Liver (tissue), 9 donors: ENCODE measurements around the gene CUX1. TPM values are rescaled to one million over a fixed set of nuclear protein-coding genes. Genes with fewer than 3 reads are reported as not detected.

Experiments used
- DNase-seq: peaks from one replicate; pipeline ENCODE4 v3.0.0-alpha.2; 2017; ENCODE audit warnings: low spot score
- H3K27ac ChIP-seq, 2 donors: one replicate each; pipeline ENCODE4 v1.7.0; 2013; ENCODE audit warnings: inconsistent platforms in 2 of 2, low read length in 2 of 2, control low read depth in 1 of 2, low read depth in 1 of 2, mild to moderate bottlenecking in 1 of 2
- H3K27me3 ChIP-seq, 4 donors: one replicate each; pipeline versions ENCODE4 v1.6.1 to v1.7.0; 2013; ENCODE audit warnings: low read length in 3 of 4, inconsistent platforms in 1 of 4, mild to moderate bottlenecking in 1 of 4, moderate library complexity in 1 of 4; ENCODE audit not compliant: control insufficient read depth in 4 of 4, insufficient read depth in 4 of 4
- H3K36me3 ChIP-seq, 4 donors: one replicate each; pipeline versions ENCODE4 v1.6.1 to v1.7.0; 2013; ENCODE audit warnings: low read length in 3 of 4, mild to moderate bottlenecking in 3 of 4, low read depth in 1 of 4, moderate library complexity in 1 of 4; ENCODE audit not compliant: control insufficient read depth in 4 of 4, insufficient read depth in 3 of 4
- H3K4me1 ChIP-seq, 4 donors: one replicate each; pipeline versions ENCODE4 v1.6.1 to v1.7.0; 2013; ENCODE audit warnings: low read length in 3 of 4, mild to moderate bottlenecking in 3 of 4, moderate library complexity in 1 of 4; ENCODE audit not compliant: control insufficient read depth in 4 of 4, insufficient read depth in 4 of 4
- H3K4me3 ChIP-seq, 3 donors: one replicate each; pipeline versions ENCODE4 v1.6.1 to v1.7.0; 2013; ENCODE audit warnings: low read length in 3 of 3, control low read depth in 1 of 3, low read depth in 1 of 3, mild to moderate bottlenecking in 1 of 3
- H3K9ac ChIP-seq, 2 donors: one replicate each; pipeline ENCODE4 v1.7.0; 2013; ENCODE audit warnings: low read length in 2 of 2, mild to moderate bottlenecking in 2 of 2, moderate library complexity in 2 of 2, control low read depth in 1 of 2, low read depth in 1 of 2
- H3K9me3 ChIP-seq, 4 donors: one replicate each; pipeline versions ENCODE4 v1.6.1 to v1.7.0; 2013; ENCODE audit warnings: low read length in 3 of 4; ENCODE audit not compliant: control insufficient read depth in 4 of 4
- CTCF ChIP-seq: fragments of 150-350 bp; IDR thresholded peaks from 2 replicates; pipeline ENCODE4 v1.5.1; 2017; ENCODE audit warnings: improper control_type of control experiment, low read depth, low read length; ENCODE audit not compliant: missing input control
- FOXA1 ChIP-seq: IDR thresholded peaks from 2 replicates; pipeline ENCODE4 v1.6.1; 2016; ENCODE audit warnings: antibody characterized with exemption
- FOXA2 ChIP-seq: IDR thresholded peaks from 2 replicates; pipeline ENCODE4 v1.6.1; 2016; ENCODE audit warnings: antibody characterized with exemption
- GABPA ChIP-seq, 2 donors: IDR thresholded peaks in 1 of 2; conservative IDR thresholded peaks in 1 of 2; 2 replicates each; pipeline ENCODE4 v1.6.1; 2016; ENCODE audit warnings: antibody characterized with exemption in 2 of 2, mild to moderate bottlenecking in 1 of 2, moderate library complexity in 1 of 2
- HNF4A ChIP-seq, 2 donors: conservative IDR thresholded peaks; 2 replicates each; pipeline ENCODE4 v1.6.1; 2016; ENCODE audit warnings: antibody characterized with exemption in 2 of 2, mild to moderate bottlenecking in 2 of 2
- HNF4G ChIP-seq: IDR thresholded peaks from 2 replicates; pipeline ENCODE4 v1.6.1; 2016; ENCODE audit warnings: antibody characterized with exemption
- JUND ChIP-seq, 2 donors: IDR thresholded peaks; 2 replicates each; pipeline ENCODE4 v1.6.1; 2016; ENCODE audit warnings: antibody characterized with exemption in 2 of 2
- MAX ChIP-seq: IDR thresholded peaks from 2 replicates; pipeline ENCODE4 v1.6.1; 2016; ENCODE audit warnings: antibody characterized with exemption
- NR2F2 ChIP-seq: IDR thresholded peaks from 2 replicates; pipeline ENCODE4 v1.6.1; 2016; ENCODE audit warnings: antibody characterized with exemption
- RAD21 ChIP-seq, 2 donors: IDR thresholded peaks; 2 replicates each; pipeline ENCODE4 v1.6.1; 2016; ENCODE audit warnings: antibody characterized with exemption in 2 of 2, mild to moderate bottlenecking in 2 of 2
- RXRA ChIP-seq, 2 donors: IDR thresholded peaks; 2 replicates each; pipeline ENCODE4 v1.6.1; 2017 to 2018; ENCODE audit warnings: antibody characterized with exemption in 2 of 2, mild to moderate bottlenecking in 1 of 2
- TAF1 ChIP-seq: conservative IDR thresholded peaks from 2 replicates; pipeline ENCODE4 v1.6.1; 2016; ENCODE audit warnings: antibody characterized with exemption, mild to moderate bottlenecking
- WGBS: extraction: QIAGEN DNeasy Blood & Tissue Kit; methylation state at CpG from one replicate; pipeline ENCODE4 v1.1.7; 2013; 5-methylcytosine and 5-hydroxymethylcytosine counted together
- polyA plus RNA-seq, 2 donors: library from polyadenylated mRNA; stranded (reverse) in 1 of 2; unstranded in 1 of 2; fragments of 200-250 nt in 1 of 2; fragments of >200 nt in 1 of 2; fragmentation: Nextera tagmentation in 1 of 2; extraction: Ambion mirVana in 1 of 2; gene quantifications; one replicate each; pipeline versions ENCODE4 v1.2.1 to v1.2.3, GENCODE V29; 2013 to 2015
- total RNA-seq, 2 donors: library from RNA; depleted of rRNA; stranded (reverse); fragments of >200 nt; gene quantifications; one replicate each; pipeline ENCODE4 v1.2.3, GENCODE V29; 2014
- TF ChIP-seq, protein P1 (sequence below): IDR thresholded peaks from 2 replicates; pipeline ENCODE4 v1.6.1; 2016; ENCODE audit warnings: antibody characterized with exemption
- TF ChIP-seq, protein P2 (sequence below): IDR thresholded peaks from 2 replicates; pipeline ENCODE4 v1.6.1; 2016; ENCODE audit warnings: antibody characterized with exemption, mild to moderate bottlenecking
- donor health status: healthy.
- donor health status: healthy.
- donor health status: healthy.
- donor health status: healthy.
- donor health status: healthy.

CUX1 gene
- total and polyA plus RNA-seq, 4 donors: 18.6 to 40.6 (median 21.4) TPM

DNA sequence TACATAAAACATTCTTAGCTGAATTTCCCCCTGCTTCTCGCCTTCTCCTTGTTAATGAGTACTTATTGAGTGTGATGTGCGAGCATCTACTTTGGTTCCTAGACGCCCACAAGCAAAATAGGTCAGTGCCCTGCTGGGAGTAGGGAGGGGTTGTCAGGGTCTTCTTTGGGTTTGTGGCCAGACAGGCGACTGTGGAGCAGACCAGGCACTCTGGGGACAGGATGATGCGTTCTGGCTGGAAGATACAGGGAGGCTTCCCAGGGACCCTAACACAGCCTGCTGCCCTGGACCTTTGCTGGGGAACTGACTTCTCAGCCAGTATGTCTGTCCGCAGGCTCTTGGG is 227.2 kb downstream of the CUX1 start (continued):
- TF ChIP-seq, protein P1, sequence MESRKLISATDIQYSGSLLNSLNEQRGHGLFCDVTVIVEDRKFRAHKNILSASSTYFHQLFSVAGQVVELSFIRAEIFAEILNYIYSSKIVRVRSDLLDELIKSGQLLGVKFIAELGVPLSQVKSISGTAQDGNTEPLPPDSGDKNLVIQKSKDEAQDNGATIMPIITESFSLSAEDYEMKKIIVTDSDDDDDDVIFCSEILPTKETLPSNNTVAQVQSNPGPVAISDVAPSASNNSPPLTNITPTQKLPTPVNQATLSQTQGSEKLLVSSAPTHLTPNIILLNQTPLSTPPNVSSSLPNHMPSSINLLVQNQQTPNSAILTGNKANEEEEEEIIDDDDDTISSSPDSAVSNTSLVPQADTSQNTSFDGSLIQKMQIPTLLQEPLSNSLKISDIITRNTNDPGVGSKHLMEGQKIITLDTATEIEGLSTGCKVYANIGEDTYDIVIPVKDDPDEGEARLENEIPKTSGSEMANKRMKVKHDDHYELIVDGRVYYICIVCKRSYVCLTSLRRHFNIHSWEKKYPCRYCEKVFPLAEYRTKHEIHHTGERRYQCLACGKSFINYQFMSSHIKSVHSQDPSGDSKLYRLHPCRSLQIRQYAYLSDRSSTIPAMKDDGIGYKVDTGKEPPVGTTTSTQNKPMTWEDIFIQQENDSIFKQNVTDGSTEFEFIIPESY: no peak

- H3K4me1 ChIP-seq: peaks cover 0 to 3% (median 0%) of the 10 kb centered on the region in 4 donors
- no peaks in the 10 kb centered on the region for H3K27me3 ChIP-seq
- WGBS: 66% methylated on average over 29 of the region's 29 CpGs
- no peak for TF ChIP-seq HNF4G
- TF ChIP-seq GABPA (IDR thresholded peaks at IDR 0.05 in 1 of 2, conservative IDR thresholded peaks at IDR 0.05 in 1 of 2): no peak
- TF ChIP-seq, protein P1: no peak
- no peak for TF ChIP-seq FOXA2
- TF ChIP-seq, protein P2, sequence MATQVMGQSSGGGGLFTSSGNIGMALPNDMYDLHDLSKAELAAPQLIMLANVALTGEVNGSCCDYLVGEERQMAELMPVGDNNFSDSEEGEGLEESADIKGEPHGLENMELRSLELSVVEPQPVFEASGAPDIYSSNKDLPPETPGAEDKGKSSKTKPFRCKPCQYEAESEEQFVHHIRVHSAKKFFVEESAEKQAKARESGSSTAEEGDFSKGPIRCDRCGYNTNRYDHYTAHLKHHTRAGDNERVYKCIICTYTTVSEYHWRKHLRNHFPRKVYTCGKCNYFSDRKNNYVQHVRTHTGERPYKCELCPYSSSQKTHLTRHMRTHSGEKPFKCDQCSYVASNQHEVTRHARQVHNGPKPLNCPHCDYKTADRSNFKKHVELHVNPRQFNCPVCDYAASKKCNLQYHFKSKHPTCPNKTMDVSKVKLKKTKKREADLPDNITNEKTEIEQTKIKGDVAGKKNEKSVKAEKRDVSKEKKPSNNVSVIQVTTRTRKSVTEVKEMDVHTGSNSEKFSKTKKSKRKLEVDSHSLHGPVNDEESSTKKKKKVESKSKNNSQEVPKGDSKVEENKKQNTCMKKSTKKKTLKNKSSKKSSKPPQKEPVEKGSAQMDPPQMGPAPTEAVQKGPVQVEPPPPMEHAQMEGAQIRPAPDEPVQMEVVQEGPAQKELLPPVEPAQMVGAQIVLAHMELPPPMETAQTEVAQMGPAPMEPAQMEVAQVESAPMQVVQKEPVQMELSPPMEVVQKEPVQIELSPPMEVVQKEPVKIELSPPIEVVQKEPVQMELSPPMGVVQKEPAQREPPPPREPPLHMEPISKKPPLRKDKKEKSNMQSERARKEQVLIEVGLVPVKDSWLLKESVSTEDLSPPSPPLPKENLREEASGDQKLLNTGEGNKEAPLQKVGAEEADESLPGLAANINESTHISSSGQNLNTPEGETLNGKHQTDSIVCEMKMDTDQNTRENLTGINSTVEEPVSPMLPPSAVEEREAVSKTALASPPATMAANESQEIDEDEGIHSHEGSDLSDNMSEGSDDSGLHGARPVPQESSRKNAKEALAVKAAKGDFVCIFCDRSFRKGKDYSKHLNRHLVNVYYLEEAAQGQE: no peak
- TF ChIP-seq RAD21 (IDR thresholded peaks at IDR 0.05): no peak
- TF ChIP-seq CTCF: no peak
- no peak for TF ChIP-seq JUND (IDR thresholded peaks at IDR 0.05)
- TF ChIP-seq NR2F2: no peak
- TF ChIP-seq TAF1: no peak
- TF ChIP-seq HNF4A (conservative IDR thresholded peaks at IDR 0.05): no peak
- TF ChIP-seq RXRA (IDR thresholded peaks at IDR 0.05): no peak
- TF ChIP-seq FOXA1: no peak
- no peak for TF ChIP-seq MAX
- H3K9me3 ChIP-seq: no peaks in the 10 kb centered on the region
- H3K9ac ChIP-seq: no peak overlapping the region
- H3K36me3 ChIP-seq: peaks cover 0 to 2% (median 0%) of the 10 kb centered on the region in 4 donors
- H3K27ac ChIP-seq: no peak overlapping the region
- no peak overlapping the region for H3K4me3 ChIP-seq
- DNase-seq: no peak
Measured at GRCh38 chr7:102044984-102045673, 227.7 kb downstream of the CUX1 start.
